DMS153 treated with DMSO at 0.1 percent for 48 hours (cell line): ENCODE data around the gene KMT5B.

Experiments
- DNase-seq: peaks from one replicate; lab custom pipeline; 2025; ENCODE audit not compliant: unreplicated experiment; lab: John Stamatoyannopoulos, UW

KMT5B gene

GRCh38 chr11:68121067-68121899, 91.8 kb downstream of the KMT5B start, which contains the start of gene CHKA:
Gene CHKA, minus strand, starts transcription at chr11:68121388. Its CDS starts 211 bp downstream, at chr11:68121177.
- DNase-seq, result peak; percentile 79

DNA sequence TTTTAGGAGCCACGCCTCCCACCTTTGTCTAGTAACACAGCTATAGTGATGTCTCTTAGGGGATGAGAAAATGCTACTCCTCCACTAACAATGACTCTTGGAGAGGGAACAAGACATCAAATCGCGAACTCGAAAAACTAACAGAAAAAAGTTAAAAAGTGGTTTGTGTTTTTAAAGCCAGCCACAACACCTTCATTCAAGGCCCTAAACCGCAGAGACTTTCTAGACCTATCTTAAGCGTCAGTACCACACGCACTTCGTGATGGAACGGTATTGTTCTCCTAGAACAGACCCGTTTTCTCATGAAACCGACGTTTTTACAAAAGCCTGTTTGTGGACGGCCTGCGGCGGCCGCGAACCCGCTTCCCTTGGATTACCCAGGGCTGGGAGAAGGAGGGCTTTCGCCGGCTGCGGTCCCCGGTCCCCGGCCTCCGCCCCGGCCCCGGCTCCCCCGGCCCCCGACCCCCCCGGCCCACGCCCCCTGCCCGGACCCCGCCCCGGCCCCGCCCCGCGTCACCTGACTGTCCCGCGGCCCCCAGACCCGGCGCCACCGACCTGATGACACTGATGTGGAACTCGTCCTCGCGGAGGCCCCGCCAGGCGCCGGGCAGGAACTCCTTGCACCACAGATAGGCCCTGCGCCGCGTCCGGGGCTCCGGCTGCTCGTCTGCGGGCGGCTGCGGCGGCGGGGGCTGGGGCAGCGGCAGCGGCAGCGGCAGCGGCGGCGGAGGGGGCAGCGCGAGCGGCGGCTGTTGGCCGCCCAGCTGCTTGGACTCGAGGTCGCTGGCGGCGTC, 92.6 kb downstream of the KMT5B start:
- no peak for DNase-seq

GRCh38 chr11:68118706-68119448, 94.2 kb downstream of the KMT5B start:
- DNase-seq, result no peak

DNA sequence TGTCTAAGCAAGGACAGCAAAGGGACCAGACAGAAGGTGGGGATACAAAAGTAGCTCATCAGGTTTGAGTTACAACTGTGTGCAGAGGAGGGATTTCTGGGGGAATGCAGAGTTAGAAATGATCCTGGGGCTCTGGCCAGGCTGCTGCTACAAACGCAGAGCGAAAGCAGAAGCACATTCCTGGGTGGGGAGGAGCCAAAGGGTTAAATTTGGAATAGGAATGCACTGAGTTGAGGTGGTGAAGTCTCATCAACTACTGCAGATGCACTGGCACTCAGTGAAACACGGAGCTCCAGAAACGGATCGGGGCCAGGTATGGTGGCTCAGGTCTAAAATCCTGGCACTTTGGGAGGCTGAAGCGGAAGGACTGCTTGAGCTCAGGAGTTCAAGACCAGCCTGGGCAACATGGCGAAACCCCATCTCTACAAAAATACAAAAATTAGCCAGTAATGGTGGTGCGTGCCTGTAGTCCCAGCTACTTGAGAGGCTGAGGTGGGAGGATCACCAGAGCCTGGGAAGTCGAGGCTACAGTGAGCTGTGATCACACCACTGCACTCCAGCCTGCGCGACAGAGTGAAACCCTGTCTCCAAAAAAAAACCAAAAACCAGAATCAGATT, 95.1 kb downstream of the KMT5B start:
- no peak for DNase-seq

DNA sequence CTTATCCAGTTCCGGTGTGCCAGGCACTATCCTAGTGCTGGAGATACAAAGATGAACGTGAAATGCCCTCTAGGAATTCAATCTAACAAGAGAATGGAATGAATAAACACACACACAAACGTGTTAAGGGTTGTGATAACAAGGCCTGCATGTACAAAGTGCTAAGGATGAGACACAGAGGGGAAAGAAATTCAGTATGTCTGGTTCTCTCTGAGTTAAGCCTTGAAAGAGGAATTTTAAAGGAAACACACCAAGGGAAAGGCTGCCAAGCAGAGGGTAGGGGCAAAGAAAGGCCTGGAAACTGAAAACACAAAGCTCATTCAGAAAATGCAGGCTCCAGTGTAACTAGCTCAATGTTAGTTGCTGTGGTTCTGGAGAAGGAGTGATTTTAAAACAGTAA, 96.1 kb downstream of the KMT5B start:
- no peak for DNase-seq

- no peak for DNase-seq
Observed at GRCh38 chr11:68116126-68116525, 97.0 kb downstream of the KMT5B start.

- no peak for DNase-seq
Observed at GRCh38 chr11:68115285-68115684, 97.8 kb downstream of the KMT5B start.

DNA sequence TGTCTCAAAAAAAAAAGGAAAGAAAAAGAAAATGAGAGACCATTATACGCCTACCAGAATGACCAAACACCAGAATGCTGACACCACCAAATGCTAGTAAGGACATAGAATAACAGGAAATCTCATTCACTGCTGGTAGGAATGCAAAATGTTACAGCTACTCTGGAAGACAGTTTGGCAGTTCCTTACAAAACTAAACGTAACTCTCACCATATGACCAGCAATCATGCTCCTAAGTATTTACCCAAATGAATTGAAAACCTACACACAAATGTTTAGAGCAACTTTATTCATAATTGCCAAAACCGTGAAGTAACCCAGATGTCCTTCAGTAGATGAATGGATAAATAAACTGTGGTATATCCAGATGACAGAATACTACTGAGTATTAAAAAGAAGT, 99.1 kb downstream of the KMT5B start:
- no peak for DNase-seq

GRCh38 chr11:68107689-68108088, 105.4 kb downstream of the KMT5B start:
- DNase-seq, result no peak

- no peak for DNase-seq
Observed at GRCh38 chr11:68106165-68106940, 106.7 kb downstream of the KMT5B start.
